Esophagus muscularis mucosa (tissue), 4 donors: ENCODE data around the gene GNA15.

ENCODE experiments used
- CTCF ChIP-seq, 3 experiments: fragments of 200-600 bp in 2 of 3; fragments of 450-650 bp in 1 of 3; sonication (generic) in 2 of 3; IDR thresholded peaks; one replicate each; pipeline ENCODE4 v1.5.1; 2017 to 2019; ENCODE audit warnings: antibody characterized with exemption in 3 of 3, mild to moderate bottlenecking in 2 of 3, moderate library complexity in 1 of 3
- EP300 ChIP-seq: sonication (generic); formaldehyde crosslinking; IDR thresholded peaks from one replicate; pipeline ENCODE4 v1.6.1; 2017; ENCODE audit warnings: antibody characterized with exemption
- POLR2A ChIP-seq: fragments of 450-650 bp; IDR thresholded peaks from one replicate; pipeline ENCODE4 v1.6.1; 2017; ENCODE audit warnings: antibody characterized with exemption, moderate library complexity, mild to moderate bottlenecking, low read depth
- POLR2AphosphoS5 ChIP-seq, 2 donors: sonication (generic); formaldehyde crosslinking; IDR thresholded peaks; one replicate each; pipeline ENCODE4 v1.6.1; 2017; ENCODE audit warnings: antibody characterized with exemption in 2 of 2

- no peak for TF ChIP-seq CTCF (IDR thresholded peaks at IDR 0.05)
- no peak for TF ChIP-seq POLR2A
- TF ChIP-seq EP300 = no peak
- no peak for TF ChIP-seq POLR2AphosphoS5 (IDR thresholded peaks at IDR 0.05)
Observed at GRCh38 chr19:3190470-3190770, 54.6 kb downstream of the GNA15 start.
